ENCODE data around the gene HESX1. TPM values are rescaled to one million over a fixed set of nuclear protein-coding genes. Genes with fewer than 3 reads are reported as not detected.

The HESX1 gene
- total RNA-seq, 1 experiment from 2014 or later = 5.6 TPM

GRCh38 chr3:57170946-57171345, 28.8 kb downstream of the HESX1 start:
- no peak overlapping the region for H3K27ac Mint-ChIP-seq
- DNase-seq (ENCODE audit: low spot score) = no peak
- CTCF ChIA-PET = interaction anchor here (0.6 to 2.4 kb wide), 17 partner anchors 9 to 636 kb away, joined by 3 to 20 read pairs (median 4); partner anchors contain the start of gene HESX1
- POLR2A ChIA-PET = no interaction called here
- no peak for ATAC-seq
- H3K4me3 Mint-ChIP-seq = no peak overlapping the region
- H3K36me3 Mint-ChIP-seq = no peaks in the 10 kb centered on the region
- H3K4me1 Mint-ChIP-seq = peaks cover 32% of the 10 kb centered on the region
- peaks cover 22% of the 10 kb centered on the region for H3K27me3 Mint-ChIP-seq (ENCODE audit: low read depth)
- peaks cover 5% of the 10 kb centered on the region for H3K9me3 Mint-ChIP-seq
- TF ChIP-seq GTF2I (CRISPR knock-in tag; conservative IDR thresholded peaks at IDR 0.05) (peak; percentile 74; the same call in 1 of the 2 replicates), JAZF1 (CRISPR knock-in tag; IDR thresholded peaks at IDR 0.05) (no peak)

- ChIA-PET CTCF (interaction anchor here (0.6 to 2.4 kb wide), 24 partner anchors 10 to 637 kb away, joined by 3 to 20 read pairs (median 4); partner anchors contain the start of genes APPL1, ARF4 and HESX1), POLR2A (no interaction called here)
- no peaks in the 10 kb centered on the region for H3K36me3 Mint-ChIP-seq
- H3K4me1 Mint-ChIP-seq = peaks cover 36% of the 10 kb centered on the region
- peak overlapping the region; percentile 72; the same call in 1 of the 2 replicates for H3K27ac Mint-ChIP-seq
- peak overlapping the region; percentile 57 for H3K4me3 Mint-ChIP-seq
- H3K9me3 Mint-ChIP-seq = peaks cover 5% of the 10 kb centered on the region
- ATAC-seq (peak; percentile 83), DNase-seq (ENCODE audit: low spot score) (peak; percentile 90)
- TF ChIP-seq SP1 (CRISPR knock-in tag; conservative IDR thresholded peaks at IDR 0.05) = peak; percentile 54; the same call in 1 of the 2 replicates
- 0 out of 2 replicates have a peak, but pooled peaks have one; percentile 47 for TF ChIP-seq ZNF232 (CRISPR knock-in tag; IDR thresholded peaks at IDR 0.05)
- TF ChIP-seq FOXP1 (CRISPR knock-in tag; IDR thresholded peaks at IDR 0.05; ENCODE audit: borderline replicate concordance) = peak; percentile 72; the same call in 1 of the 2 replicates
- TF ChIP-seq ETV6 (CRISPR knock-in tag; IDR thresholded peaks at IDR 0.05) = peak; percentile 69
- TF ChIP-seq ZBTB43 (CRISPR knock-in tag; IDR thresholded peaks at IDR 0.05) = no peak
- no peak for TF ChIP-seq USF1 (CRISPR knock-in tag; IDR thresholded peaks at IDR 0.05)
- no peak for TF ChIP-seq ZNF423 (CRISPR knock-in tag; IDR thresholded peaks at IDR 0.05)
- TF ChIP-seq TEAD1 (CRISPR knock-in tag; IDR thresholded peaks at IDR 0.05) = 0 out of 2 replicates have a peak, but pooled peaks have one; percentile 40
- no peak for TF ChIP-seq CREB1 (CRISPR knock-in tag; IDR thresholded peaks at IDR 0.05)
- peak; percentile 75 for TF ChIP-seq CTCF (IDR thresholded peaks at IDR 0.05)
- 0 out of 2 replicates have a peak, but pooled peaks have one; percentile 51 for TF ChIP-seq NR3C1 (CRISPR knock-in tag; conservative IDR thresholded peaks at IDR 0.05; ENCODE audit: low read depth)
- peaks cover 22% of the 10 kb centered on the region for H3K27me3 Mint-ChIP-seq (ENCODE audit: low read depth)
These were observed 29.7 kb downstream of the HESX1 start for GRCh38 chr3:57169872-57170623.

GRCh38 chr3:57169108-57169507, 30.7 kb downstream of the HESX1 start:
- ATAC-seq (no peak), DNase-seq (ENCODE audit: low spot score) (no peak)
- TF ChIP-seq HMGA2 (CRISPR knock-in tag; IDR thresholded peaks at IDR 0.05) (no peak), MXD4 (CRISPR knock-in tag; IDR thresholded peaks at IDR 0.05; ENCODE audit: borderline replicate concordance) (no peak), MYBL2 (CRISPR knock-in tag; IDR thresholded peaks at IDR 0.05) (no peak), GABPB1 (CRISPR knock-in tag; IDR thresholded peaks at IDR 0.05) (no peak), PREB (CRISPR knock-in tag; IDR thresholded peaks at IDR 0.05; ENCODE audit: borderline replicate concordance) (no peak), E2F4 (CRISPR knock-in tag; IDR thresholded peaks at IDR 0.05; ENCODE audit: borderline replicate concordance, low read depth) (no peak), TCF7 (CRISPR knock-in tag; IDR thresholded peaks at IDR 0.05; ENCODE audit: low read depth) (no peak)
- Mint-ChIP-seq H3K36me3 (no peaks in the 10 kb centered on the region), H3K27ac (no peak overlapping the region), H3K9me3 (peaks cover 5% of the 10 kb centered on the region), H3K27me3 (ENCODE audit: low read depth) (peaks cover 22% of the 10 kb centered on the region), H3K4me1 (peaks cover 36% of the 10 kb centered on the region), H3K4me3 (peak overlapping the region; percentile 20)
- ChIA-PET POLR2A (no interaction called here), CTCF (interaction anchor here (0.6 to 2.4 kb wide), 11 partner anchors 10 to 628 kb away, joined by 3 to 20 read pairs (median 5); partner anchors contain the start of genes APPL1 and HESX1)

Data from WTC11 (cell line).